WERI-Rb-1 (cell line): Measurements from ENCODE around the gene GIT2.

ENCODE experiments used
- DNase-seq: peaks from one replicate; pipeline ENCODE4 v3.0.0-alpha.2; 2020
- H3K27ac ChIP-seq: fragments of 250-450 bp; sonication (Bioruptor Pico); 2 replicates; pipeline ENCODE4 v1.5.1; 2020; ENCODE audit warnings: mild to moderate bottlenecking, moderate library complexity
- H3K27me3 ChIP-seq: fragments of 250-450 bp; sonication (Bioruptor Pico); 2 replicates; pipeline ENCODE4 v1.5.1; 2021; ENCODE audit warnings: mild to moderate bottlenecking, low read depth, moderate library complexity; ENCODE audit not compliant: insufficient read depth, severe bottlenecking
- H3K36me3 ChIP-seq: fragments of 250-450 bp; sonication (Bioruptor Pico); 2 replicates; pipeline ENCODE4 v1.5.1; 2020; ENCODE audit warnings: mild to moderate bottlenecking, moderate library complexity
- H3K4me3 ChIP-seq: 2 replicates; pipeline ENCODE4 v1.5.1; 2011; ENCODE audit warnings: low read depth, mild to moderate bottlenecking, control low read depth, low read length
- H3K9me3 ChIP-seq: fragments of 250-450 bp; sonication (Bioruptor Pico); 2 replicates; pipeline ENCODE4 v1.5.1; 2021; ENCODE audit warnings: mild to moderate bottlenecking, moderate library complexity; ENCODE audit not compliant: severe bottlenecking
- TF ChIP-seq, protein P1 (sequence below): IDR thresholded peaks from 2 replicates; pipeline ENCODE4 v1.5.1; 2011; ENCODE audit warnings: low read depth, mild to moderate bottlenecking, control low read depth, inconsistent platforms, low read length

The GIT2 gene

GRCh38 chr12:109998241-109998903 lies 2.2 kb upstream of the GIT2 start:
- H3K9me3 ChIP-seq = no peaks in the 10 kb centered on the region
- H3K27me3 ChIP-seq = no peaks in the 10 kb centered on the region
- DNase-seq = no peak
- peak overlapping the region; percentile 60 for H3K4me3 ChIP-seq
- TF ChIP-seq, protein P1, sequence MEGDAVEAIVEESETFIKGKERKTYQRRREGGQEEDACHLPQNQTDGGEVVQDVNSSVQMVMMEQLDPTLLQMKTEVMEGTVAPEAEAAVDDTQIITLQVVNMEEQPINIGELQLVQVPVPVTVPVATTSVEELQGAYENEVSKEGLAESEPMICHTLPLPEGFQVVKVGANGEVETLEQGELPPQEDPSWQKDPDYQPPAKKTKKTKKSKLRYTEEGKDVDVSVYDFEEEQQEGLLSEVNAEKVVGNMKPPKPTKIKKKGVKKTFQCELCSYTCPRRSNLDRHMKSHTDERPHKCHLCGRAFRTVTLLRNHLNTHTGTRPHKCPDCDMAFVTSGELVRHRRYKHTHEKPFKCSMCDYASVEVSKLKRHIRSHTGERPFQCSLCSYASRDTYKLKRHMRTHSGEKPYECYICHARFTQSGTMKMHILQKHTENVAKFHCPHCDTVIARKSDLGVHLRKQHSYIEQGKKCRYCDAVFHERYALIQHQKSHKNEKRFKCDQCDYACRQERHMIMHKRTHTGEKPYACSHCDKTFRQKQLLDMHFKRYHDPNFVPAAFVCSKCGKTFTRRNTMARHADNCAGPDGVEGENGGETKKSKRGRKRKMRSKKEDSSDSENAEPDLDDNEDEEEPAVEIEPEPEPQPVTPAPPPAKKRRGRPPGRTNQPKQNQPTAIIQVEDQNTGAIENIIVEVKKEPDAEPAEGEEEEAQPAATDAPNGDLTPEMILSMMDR = no peak
- H3K27ac ChIP-seq = peak overlapping the region; percentile 95
- H3K36me3 ChIP-seq = peaks cover 10% of the 10 kb centered on the region; the same call in 1 of the 2 replicates

- no peak overlapping the region for H3K27ac ChIP-seq
- H3K36me3 ChIP-seq = peaks cover 5% of the 10 kb centered on the region; the same call in 1 of the 2 replicates
- TF ChIP-seq, protein P1 = no peak
Observed at GRCh38 chr12:109997393-109997792, 1.2 kb upstream of the GIT2 start.

GRCh38 chr12:109996483-109996853 lies 300 bp upstream of the GIT2 start:
- no peaks in the 10 kb centered on the region for H3K27me3 ChIP-seq
- H3K4me3 ChIP-seq = peak overlapping the region; percentile 85
- DNase-seq = no peak
- H3K27ac ChIP-seq = peak overlapping the region; percentile 5; the same call in 1 of the 2 replicates
- TF ChIP-seq, protein P1 = no peak
- peaks cover under 1% of the 10 kb centered on the region; the same call in 1 of the 2 replicates for H3K36me3 ChIP-seq
- H3K9me3 ChIP-seq = no peaks in the 10 kb centered on the region

More at GRCh38 chr12:109997393-109997792, 1.2 kb upstream of the GIT2 start:
- Histone ChIP-seq H3K4me3 (no peak overlapping the region), H3K27me3 (no peaks in the 10 kb centered on the region), H3K9me3 (no peaks in the 10 kb centered on the region)
- no peak for DNase-seq

DNA sequence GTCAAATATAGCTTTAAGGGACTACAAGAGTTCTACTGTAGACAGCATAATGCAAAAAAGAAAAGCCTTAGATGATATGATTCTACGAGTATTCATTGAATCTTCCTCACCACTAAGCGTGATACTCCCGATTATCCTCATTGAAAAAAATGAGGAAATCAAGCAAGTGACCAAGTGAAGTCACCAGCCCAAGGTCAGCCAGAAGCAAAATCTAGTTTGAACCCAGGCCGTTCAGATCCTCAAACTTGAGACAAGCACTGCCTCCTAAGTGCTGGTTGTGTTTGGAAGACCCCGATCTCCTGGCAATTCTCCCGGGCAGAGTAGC lies 845 bp downstream of the GIT2 start:
- Histone ChIP-seq H3K4me3 (peak overlapping the region; percentile 85), H3K36me3 (peaks cover 10% of the 10 kb centered on the region), H3K9me3 (no peaks in the 10 kb centered on the region), H3K27me3 (no peaks in the 10 kb centered on the region), H3K27ac (no peak overlapping the region)
- TF ChIP-seq, protein P1 = no peak
- no peak for DNase-seq

GRCh38 chr12:109994401-109995175 lies 1.6 kb downstream of the GIT2 start:
- peaks cover 10% of the 10 kb centered on the region for H3K36me3 ChIP-seq
- H3K27me3 ChIP-seq = no peaks in the 10 kb centered on the region
- DNase-seq = no peak
- TF ChIP-seq, protein P1 = no peak
- no peak overlapping the region for H3K27ac ChIP-seq
- H3K4me3 ChIP-seq = peak overlapping the region; percentile 85; the same call in 1 of the 2 replicates
- H3K9me3 ChIP-seq = no peaks in the 10 kb centered on the region
